Stimulated activated CD4-positive, alpha-beta T cell treated with anti-CD3 and anti-CD28 coated beads, Interleukin-1b, Interleukin-23, amount 100 ng/mL, for 1 hour (primary cell): ENCODE data around the gene LYRM4.

ENCODE experiments used
- DNase-seq, 2 donors: peaks; one replicate each; pipeline ENCODE4 v3.0.0-alpha.2; 2020; ENCODE audit warnings: low read depth in 2 of 2

The LYRM4 gene

GRCh38 chr6:5099537-5099936, 161.2 kb downstream of the LYRM4 start:
- DNase-seq: no peak

- no peak for DNase-seq
Observed at GRCh38 chr6:5098501-5099270, 162.1 kb downstream of the LYRM4 start.

GRCh38 chr6:5096482-5096881, 164.3 kb downstream of the LYRM4 start:
- DNase-seq: no peak

GRCh38 chr6:5095236-5095635, 165.5 kb downstream of the LYRM4 start:
- DNase-seq: no peak

GRCh38 chr6:5094327-5094726, 166.4 kb downstream of the LYRM4 start:
- no peak for DNase-seq

- DNase-seq: no peak
Observed at GRCh38 chr6:5093231-5094015, 167.3 kb downstream of the LYRM4 start.

GRCh38 chr6:5091210-5092069, 169.3 kb downstream of the LYRM4 start:
- no peak for DNase-seq

- no peak for DNase-seq
Observed at GRCh38 chr6:5090603-5091002, 170.1 kb downstream of the LYRM4 start.

- no peak for DNase-seq
Observed at GRCh38 chr6:5089481-5090438, 171.0 kb downstream of the LYRM4 start.

GRCh38 chr6:5088780-5089179, 172.0 kb downstream of the LYRM4 start:
- no peak for DNase-seq

GRCh38 chr6:5087389-5087788, 173.4 kb downstream of the LYRM4 start:
- no peak for DNase-seq

GRCh38 chr6:5086294-5086890, 174.4 kb downstream of the LYRM4 start:
- no peak for DNase-seq

- DNase-seq: no peak
Observed at GRCh38 chr6:5085648-5086293, 175.0 kb downstream of the LYRM4 start.

- no peak for DNase-seq
Observed at GRCh38 chr6:5084781-5085647, 175.7 kb downstream of the LYRM4 start, which contains the start of gene PPP1R3G. Gene PPP1R3G (plus strand): TSS chr6:5085341. CDS start chr6:5085486, 145 bp downstream.

GRCh38 chr6:5084360-5084780, 176.4 kb downstream of the LYRM4 start:
- no peak for DNase-seq

- no peak for DNase-seq
Observed at GRCh38 chr6:5083813-5084359, 176.9 kb downstream of the LYRM4 start.

GRCh38 chr6:5083307-5083583, 177.5 kb downstream of the LYRM4 start:
- no peak for DNase-seq

- no peak for DNase-seq
Observed at GRCh38 chr6:5082487-5083306, 178.1 kb downstream of the LYRM4 start.
